Gastroesophageal sphincter (tissue), 3 donors: ENCODE data around the gene MRPL44.

Experiments
- POLR2A ChIP-seq, 2 donors: fragments of 450-650 bp; IDR thresholded peaks; one replicate each; pipeline ENCODE4 v1.6.1; 2017; ENCODE audit warnings: antibody characterized with exemption in 2 of 2, mild to moderate bottlenecking in 2 of 2, moderate library complexity in 1 of 2
- TF ChIP-seq, protein P1 (sequence below), 4 experiments: fragments of 200-600 bp in 2 of 4; fragments of 450-650 bp in 2 of 4; sonication (generic) in 1 of 4; IDR thresholded peaks; one replicate each; pipeline ENCODE4 v1.5.1; 2017 to 2019; ENCODE audit warnings: antibody characterized with exemption in 4 of 4, mild to moderate bottlenecking in 2 of 4, moderate library complexity in 2 of 4

DNA sequence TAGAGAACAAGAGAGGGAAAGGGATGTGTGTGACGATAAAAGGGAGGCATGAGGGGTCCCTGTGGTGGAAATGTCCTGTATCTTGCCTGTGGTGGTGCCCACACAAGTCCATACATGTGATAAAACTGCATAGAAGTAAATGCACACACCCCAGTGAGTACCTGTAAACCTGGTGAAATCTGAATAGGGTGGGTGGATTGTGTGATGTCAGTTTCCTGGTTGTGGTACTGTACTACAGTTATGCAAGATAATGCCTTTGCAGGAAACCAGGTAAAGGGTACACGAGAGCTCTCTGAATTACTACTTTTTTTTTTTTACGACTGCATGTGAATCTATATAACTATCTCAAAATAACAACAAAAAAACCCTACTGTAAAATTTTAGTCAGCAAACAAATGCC is 59.7 kb downstream of the MRPL44 start:
- TF ChIP-seq, protein P1, sequence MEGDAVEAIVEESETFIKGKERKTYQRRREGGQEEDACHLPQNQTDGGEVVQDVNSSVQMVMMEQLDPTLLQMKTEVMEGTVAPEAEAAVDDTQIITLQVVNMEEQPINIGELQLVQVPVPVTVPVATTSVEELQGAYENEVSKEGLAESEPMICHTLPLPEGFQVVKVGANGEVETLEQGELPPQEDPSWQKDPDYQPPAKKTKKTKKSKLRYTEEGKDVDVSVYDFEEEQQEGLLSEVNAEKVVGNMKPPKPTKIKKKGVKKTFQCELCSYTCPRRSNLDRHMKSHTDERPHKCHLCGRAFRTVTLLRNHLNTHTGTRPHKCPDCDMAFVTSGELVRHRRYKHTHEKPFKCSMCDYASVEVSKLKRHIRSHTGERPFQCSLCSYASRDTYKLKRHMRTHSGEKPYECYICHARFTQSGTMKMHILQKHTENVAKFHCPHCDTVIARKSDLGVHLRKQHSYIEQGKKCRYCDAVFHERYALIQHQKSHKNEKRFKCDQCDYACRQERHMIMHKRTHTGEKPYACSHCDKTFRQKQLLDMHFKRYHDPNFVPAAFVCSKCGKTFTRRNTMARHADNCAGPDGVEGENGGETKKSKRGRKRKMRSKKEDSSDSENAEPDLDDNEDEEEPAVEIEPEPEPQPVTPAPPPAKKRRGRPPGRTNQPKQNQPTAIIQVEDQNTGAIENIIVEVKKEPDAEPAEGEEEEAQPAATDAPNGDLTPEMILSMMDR (IDR thresholded peaks at IDR 0.05) = no peak
- TF ChIP-seq POLR2A (IDR thresholded peaks at IDR 0.05) = no peak
